RPMI7951 (cell line): ENCODE results near the gene AKAP5. TPM values are rescaled to one million over a fixed set of nuclear protein-coding genes. Genes with fewer than 3 reads are reported as not detected.

Source experiments
- DNase-seq: peaks from one replicate; pipeline ENCODE4 v3.0.0-alpha.2; 2012; ENCODE audit warnings: low read depth
- total RNA-seq: library from RNA; depleted of rRNA; stranded (reverse); fragments of >200 nt; shearing (Covaris generic); gene quantifications from 2 replicates; pipeline ENCODE4 v1.2.3, GENCODE V29; 2014

AKAP5 gene
- total RNA-seq, 1 experiment from 2014 or later: 0.36 TPM

- no peak for DNase-seq
These were observed 4.1 kb upstream of the AKAP5 start for GRCh38 chr14:64461221-64461620.

- DNase-seq: no peak
These were observed 2.1 kb upstream of the AKAP5 start for GRCh38 chr14:64463195-64463594.

GRCh38 chr14:64463873-64464272 lies 1.4 kb upstream of the AKAP5 start:
- DNase-seq: no peak

GRCh38 chr14:64464651-64465050 lies 648 bp upstream of the AKAP5 start:
- no peak for DNase-seq

- DNase-seq: peak; percentile 44
These were observed 694 bp downstream of the AKAP5 start for GRCh38 chr14:64465831-64466554.

- no peak for DNase-seq
These were observed 1.8 kb downstream of the AKAP5 start for GRCh38 chr14:64467101-64467500.

GRCh38 chr14:64467566-64467965 lies 2.3 kb downstream of the AKAP5 start:
- no peak for DNase-seq

- no peak for DNase-seq
These were observed 3.2 kb downstream of the AKAP5 start for GRCh38 chr14:64468451-64468850.

GRCh38 chr14:64474041-64474440 lies 8.7 kb downstream of the AKAP5 start:
- DNase-seq: no peak

- DNase-seq: no peak
These were observed 9.4 kb downstream of the AKAP5 start for GRCh38 chr14:64474698-64475097.

GRCh38 chr14:64475585-64476273 lies 10.4 kb downstream of the AKAP5 start:
- DNase-seq: no peak

- DNase-seq: no peak
These were observed 11.1 kb downstream of the AKAP5 start for GRCh38 chr14:64476438-64476837.

GRCh38 chr14:64478634-64479250 lies 13.4 kb downstream of the AKAP5 start:
- DNase-seq: peak; percentile 19

GRCh38 chr14:64488590-64489099 lies 23.3 kb downstream of the AKAP5 start:
- no peak for DNase-seq

GRCh38 chr14:64491637-64492036 lies 26.3 kb downstream of the AKAP5 start:
- no peak for DNase-seq

GRCh38 chr14:64493455-64493854 lies 28.2 kb downstream of the AKAP5 start:
- DNase-seq: no peak

GRCh38 chr14:64495252-64495651 lies 30.0 kb downstream of the AKAP5 start:
- no peak for DNase-seq

GRCh38 chr14:64496764-64497163 lies 31.5 kb downstream of the AKAP5 start:
- DNase-seq: no peak

- DNase-seq: no peak
These were observed 34.8 kb downstream of the AKAP5 start for GRCh38 chr14:64500088-64500487.

GRCh38 chr14:64501411-64502171 lies 36.3 kb downstream of the AKAP5 start:
- DNase-seq: peak; percentile 88

- DNase-seq: no peak
These were observed 37.2 kb downstream of the AKAP5 start for GRCh38 chr14:64502456-64502855.

- DNase-seq: no peak
These were observed 37.7 kb downstream of the AKAP5 start for GRCh38 chr14:64502887-64503433.
